Gastrocnemius medialis (tissue), 4 donors: ENCODE results near the gene PRKCD.

ENCODE experiments used
- CTCF ChIP-seq, 5 experiments: fragments of 450-650 bp in 3 of 5; fragments of 200-600 bp in 2 of 5; sonication (generic) in 2 of 5; IDR thresholded peaks in 4 of 5; conservative IDR thresholded peaks in 1 of 5; 1 replicate in 4 of 5; 2 replicates in 1 of 5; pipeline ENCODE4 v1.5.1; 2016 to 2019; ENCODE audit warnings: antibody characterized with exemption in 5 of 5, mild to moderate bottlenecking in 3 of 5, moderate library complexity in 3 of 5
- POLR2A ChIP-seq, 2 donors: fragments of 450-650 bp; IDR thresholded peaks; one replicate each; pipeline ENCODE4 v1.6.1; 2017; ENCODE audit warnings: antibody characterized with exemption in 2 of 2, mild to moderate bottlenecking in 2 of 2, moderate library complexity in 2 of 2

GRCh38 chr3:53224026-53224425, 63.0 kb downstream of the PRKCD start:
- no peak for TF ChIP-seq POLR2A (IDR thresholded peaks at IDR 0.05)
- TF ChIP-seq CTCF (IDR thresholded peaks at IDR 0.05 in 4 of 5, conservative IDR thresholded peaks at IDR 0.05 in 1 of 5), result no peak
